NCI-H146 (cell line): Measurements from ENCODE around the gene TTC34.

Experiments used
- DNase-seq: peaks from one replicate; lab custom pipeline; 2025; lab: John Stamatoyannopoulos, UW

Gene TTC34

DNA sequence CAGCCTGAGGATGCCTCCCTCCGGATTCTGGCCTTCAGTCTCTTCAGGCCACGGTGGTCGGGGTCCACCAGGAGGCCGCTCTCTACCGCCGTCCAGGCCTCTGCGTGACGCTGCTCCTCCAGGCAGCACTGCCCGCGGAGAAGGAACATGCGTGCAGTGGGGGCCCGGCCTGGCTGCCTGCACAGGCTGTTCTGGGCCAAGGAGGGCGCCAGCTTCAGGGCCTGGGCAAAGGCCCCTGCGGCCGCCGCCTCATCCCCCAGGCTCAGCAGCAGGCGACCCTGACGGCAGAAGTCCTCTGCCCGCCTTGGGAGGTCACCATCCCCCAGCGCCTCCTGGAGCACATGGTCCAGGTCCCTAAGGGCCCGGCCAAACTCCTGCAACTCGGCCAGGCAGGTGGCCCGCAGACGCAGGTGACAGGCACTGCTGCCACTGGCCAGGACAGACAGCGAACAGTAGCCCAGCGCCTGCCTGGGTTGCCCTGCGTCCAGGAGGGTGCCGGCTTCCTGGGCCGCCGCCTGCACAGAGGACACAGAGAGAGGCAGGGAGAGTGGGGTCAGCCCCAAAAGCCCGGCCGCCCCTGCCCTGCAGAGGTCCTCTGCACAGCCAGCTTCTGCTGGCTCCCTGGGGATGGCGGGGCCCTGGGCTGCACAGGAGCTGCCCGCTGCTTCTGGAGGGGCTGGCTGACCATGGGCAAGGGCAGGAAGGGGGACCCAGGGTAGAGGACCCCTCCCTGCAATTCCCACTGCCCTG, 159.9 kb downstream of the TTC34 start:
- no peak for DNase-seq

DNA sequence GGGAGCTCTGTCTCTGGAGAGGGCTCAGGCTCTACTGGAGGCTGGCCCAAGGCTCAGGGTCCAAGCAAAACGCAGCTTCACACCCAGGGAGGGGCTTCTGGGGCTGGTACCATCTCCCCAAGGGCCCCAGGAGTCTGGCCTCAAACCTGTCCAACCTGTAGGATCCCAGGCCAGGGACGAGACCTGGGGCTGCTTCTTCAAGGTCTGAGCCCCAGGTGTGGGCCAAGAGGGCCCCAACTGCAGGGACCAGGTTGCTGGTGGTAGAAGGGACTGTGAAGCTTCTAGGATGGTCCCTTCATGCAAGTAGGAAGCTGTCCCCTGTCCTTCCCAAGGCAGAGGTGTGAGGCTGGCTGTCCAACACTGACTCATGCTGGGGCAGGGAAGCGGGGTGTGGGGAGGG, 160.9 kb downstream of the TTC34 start:
- DNase-seq = no peak

DNA sequence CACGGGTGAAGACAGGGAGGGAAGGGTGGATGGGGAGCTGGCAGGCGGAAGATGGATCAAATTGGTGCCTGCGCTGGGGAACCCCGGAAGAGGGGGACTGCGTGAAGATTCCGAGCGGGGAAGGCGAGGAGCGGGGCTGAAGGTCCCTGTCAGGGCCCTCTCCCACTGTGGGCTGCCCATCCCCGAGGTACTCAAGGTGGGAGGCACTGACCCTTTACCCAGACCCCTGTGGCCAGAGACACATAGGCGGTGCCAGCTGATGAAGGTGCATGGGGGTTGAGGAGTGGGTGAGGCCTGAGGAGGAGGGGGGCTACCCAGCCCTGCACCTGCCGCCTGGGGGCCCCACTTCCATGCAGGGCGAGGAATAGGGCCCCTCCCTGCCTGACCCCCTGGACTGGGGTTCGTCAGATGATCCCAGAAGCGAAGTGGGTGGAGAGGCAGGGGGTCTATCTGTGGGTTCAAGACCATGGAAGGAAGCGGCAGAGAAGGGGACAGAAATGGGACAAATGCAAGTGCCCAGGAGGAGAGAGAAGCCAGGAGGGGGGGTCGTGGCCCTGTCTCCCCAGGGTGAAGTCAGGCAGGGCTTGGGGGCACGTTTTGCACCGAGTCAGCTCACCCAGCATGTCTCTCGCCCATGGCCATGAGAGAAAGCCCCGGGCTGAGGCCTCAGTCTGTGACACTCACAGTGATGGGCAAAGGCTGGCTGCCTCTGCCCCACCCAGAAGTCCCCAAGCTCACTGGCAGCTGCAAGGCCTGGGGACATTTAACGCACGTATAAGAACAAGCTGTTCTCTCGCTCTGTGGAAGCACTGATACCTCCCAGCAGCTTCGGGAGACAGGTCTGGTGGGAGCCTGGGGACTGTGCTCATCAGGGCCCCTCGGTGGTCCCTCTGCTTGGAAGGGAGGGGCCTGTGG, 161.6 kb downstream of the TTC34 start:
- no peak for DNase-seq

DNA sequence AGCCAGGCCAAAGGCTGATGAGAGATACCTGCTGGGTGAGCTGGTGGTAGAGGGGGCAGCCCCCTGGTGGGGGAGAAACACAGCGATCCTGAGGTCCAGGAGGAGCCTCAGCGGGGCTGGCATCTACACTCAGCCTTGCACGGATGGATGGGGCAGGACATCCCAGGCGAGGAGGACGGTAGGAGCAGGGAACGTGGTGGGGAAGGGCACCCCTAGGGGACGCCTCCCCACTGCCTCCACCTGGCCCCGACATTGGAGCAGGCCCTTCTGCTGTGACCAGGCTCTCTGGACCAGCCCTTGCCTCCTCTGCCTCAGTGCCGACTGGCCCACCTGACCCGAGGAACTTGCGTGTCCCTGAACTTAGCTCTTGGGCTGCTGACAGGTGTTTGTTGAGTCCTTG, 162.3 kb downstream of the TTC34 start:
- no peak for DNase-seq

DNA sequence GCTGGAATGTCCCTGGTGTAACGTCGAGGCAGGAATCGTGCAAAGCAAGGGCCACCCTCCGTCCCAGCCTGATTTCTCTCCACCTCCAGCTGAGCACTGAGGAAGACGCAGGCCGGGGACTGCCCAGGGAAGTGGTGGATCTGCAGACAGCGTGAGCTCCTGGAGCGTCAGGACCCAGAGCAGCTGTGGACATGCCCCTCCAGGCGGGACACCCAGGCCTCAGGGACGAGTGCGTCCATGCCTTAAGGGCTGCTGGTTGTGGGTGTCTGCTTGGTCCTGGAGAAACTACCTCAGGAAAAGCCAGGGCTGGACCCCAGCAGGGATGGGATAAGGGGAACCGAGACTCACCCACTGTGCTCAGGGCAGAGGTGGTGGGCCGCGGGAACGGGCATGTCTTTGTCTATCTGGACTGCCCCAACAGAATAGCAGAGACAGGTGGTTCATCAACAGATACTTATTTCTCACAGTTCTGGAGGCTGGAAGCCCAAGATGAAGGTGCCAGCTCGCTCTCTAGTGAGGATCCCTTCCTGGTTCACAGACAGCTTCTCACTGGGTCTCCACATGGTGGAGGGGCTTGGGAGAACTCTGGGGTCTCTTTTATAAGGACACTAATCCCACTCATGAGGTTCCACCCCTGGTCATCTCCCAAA, 162.9 kb downstream of the TTC34 start:
- DNase-seq = no peak

DNA sequence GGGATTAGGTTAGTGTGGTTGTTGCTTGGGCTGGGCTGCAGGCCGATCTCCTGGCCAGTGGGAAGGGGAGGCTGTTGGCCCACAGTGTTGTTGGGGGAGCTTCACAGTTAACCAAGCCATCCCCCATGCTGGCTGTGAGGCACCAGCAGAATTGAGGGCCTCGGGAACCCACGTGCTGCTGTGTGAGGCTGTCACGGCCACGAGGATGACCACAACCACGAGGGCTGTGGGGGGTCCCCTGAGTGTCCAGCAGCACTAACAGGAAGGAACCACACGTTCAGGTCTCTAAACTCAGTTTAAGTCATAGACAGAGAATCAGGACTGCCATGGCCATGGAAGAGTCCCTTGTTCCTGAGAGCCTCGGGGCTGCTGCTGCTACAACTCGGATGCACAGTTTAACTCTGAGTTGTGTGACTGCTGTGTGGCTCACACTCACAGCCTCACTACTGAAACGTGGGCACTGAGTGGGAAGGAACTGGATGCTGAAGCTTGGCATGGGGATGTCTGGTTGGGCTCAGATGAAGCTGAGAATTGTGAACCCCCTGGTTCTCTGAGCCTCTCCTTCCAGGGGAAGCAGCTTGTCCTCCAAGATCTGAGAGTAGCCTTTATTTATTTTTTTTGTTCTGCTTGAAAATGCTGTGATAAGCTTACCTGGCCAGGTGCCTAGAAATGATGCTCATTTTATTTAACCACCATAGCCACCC, 163.9 kb downstream of the TTC34 start:
- no peak for DNase-seq

GRCh38 chr1:2636733-2637132, 164.8 kb downstream of the TTC34 start:
- DNase-seq = no peak

DNA sequence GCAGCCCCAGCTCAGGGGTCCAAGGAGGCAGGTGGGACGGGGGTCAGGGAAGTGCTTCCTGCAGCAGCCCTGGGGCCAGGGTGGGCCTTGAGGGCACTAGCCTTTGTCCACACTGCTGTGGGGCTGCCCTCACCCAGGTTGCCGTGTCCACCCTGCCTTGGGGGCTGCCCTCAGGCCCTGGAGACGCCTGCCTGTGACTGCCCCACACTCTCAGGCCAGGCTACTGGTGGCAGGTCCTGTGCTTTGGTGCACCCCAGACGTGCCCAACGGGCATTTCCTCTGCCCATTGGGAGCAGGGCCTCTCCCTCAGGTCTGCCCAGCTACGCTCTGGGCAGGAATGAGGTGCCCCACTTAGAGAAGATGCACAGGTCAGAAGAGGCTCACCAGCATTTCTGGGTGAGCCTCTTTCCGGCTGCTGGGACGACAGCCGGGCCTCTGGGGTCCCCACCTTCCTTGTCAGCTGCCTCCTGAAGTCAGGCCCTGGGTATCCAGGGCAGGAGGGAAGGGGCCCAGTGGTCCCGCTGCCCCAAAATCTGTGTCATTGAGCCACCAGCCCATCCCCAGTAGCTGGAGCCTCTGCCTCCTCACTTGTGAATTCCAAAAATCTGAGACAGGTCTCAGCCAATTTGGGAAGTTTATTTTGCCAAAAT, 166.0 kb downstream of the TTC34 start:
- no peak for DNase-seq

DNA sequence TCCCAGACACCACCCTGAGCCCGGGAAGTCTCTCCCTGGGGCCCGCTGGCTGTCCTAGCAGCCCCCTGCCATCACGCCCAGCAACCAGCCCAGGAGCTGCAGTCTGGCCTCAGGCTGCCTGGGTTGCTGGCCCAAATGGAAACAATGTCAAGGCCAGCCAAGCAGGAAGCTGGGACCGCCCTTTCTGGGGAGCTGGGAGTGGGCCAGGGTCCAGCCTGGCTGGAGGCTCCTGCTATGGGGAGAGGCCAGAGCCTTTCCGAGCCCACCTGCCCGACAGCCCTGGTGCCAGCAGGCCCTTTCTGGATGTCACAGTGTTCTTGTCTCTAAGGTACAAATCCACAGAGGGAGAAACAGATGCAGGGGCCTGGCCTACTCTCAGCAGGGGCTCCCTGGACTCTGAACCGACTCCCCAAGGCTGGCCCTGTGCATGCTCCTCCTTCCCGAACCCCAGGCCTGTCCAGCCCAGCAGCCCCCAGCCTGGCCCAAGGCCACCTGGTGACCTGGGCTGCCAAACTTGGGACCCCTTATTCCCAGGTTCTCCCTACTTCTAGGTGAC, 167.5 kb downstream of the TTC34 start:
- DNase-seq = no peak

DNA sequence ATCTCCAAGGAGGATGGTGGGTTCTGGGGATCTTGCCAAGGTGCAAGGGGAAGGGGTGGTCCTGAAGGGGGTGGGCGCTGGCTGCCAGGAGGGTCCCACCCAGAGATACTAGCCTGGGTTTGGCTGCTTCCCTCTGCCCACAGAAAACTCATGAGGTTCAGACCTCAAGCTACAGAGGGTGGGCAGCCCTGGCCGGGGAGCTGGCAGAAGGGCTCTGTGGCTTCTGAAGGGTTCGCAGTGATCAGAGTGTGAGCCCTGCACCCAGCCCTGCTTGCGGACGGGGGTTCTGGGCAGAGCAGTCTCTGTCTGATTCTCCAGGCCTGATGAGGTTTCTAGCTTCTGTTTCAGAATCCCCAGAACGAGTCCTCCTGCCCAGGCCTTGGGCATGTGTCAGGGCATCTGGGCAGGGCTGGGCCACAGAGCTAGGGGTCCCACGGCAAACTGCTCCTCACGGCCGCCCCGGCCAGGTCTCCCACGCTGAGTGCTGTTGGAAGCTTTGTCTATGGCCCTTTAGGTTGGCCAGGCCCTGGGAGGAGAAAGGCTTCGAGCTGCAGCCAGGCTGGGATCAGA, 168.0 kb downstream of the TTC34 start:
- DNase-seq = no peak

DNA sequence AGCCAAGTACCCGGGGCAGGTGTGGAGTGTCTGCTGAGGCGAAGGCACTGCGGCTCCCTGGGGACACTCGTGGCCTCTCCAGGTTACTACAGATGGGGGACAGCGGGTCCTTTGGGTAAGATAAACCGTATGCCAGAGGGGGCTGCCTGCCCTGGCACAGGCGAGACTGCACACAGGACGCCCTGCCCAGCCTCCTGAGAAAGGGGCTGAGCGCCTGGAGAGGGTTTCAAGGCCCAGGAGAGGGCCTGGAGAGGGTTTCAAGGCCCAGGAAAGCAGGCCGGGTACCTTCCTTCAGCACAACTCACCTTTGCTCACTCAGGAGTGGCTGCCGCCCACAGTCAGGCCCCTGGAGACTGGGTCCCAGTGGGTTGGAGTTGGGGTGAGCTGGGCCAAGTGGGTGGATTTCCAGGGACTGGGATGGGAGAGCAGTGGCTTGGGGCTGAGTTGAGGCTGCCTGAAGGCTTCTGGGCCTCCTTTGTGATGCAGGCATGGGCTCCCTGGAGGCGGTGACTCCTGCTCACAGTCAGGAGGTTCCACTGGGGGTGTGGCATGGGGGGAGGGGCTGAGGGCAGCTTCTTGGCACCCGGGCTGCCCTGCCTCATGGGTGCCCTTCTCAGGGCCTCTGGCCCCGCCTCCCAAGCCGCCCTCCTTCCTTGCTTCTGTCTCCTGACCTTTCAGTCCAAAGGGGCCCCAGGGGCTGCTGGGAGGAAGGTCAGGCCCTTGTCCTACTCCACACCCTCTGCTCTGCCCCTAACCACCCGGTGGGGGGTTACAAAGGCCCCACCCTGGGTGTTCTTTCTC, 168.7 kb downstream of the TTC34 start, which contains the start of gene MMEL1:
TSS of gene MMEL1 (minus strand) at position 456 of the 801 bp plus-strand sequence. CDS start 3,532 bp downstream, outside the sequence.
- no peak for DNase-seq

- no peak for DNase-seq
Measured at GRCh38 chr1:2632051-2632430, 169.5 kb downstream of the TTC34 start.

DNA sequence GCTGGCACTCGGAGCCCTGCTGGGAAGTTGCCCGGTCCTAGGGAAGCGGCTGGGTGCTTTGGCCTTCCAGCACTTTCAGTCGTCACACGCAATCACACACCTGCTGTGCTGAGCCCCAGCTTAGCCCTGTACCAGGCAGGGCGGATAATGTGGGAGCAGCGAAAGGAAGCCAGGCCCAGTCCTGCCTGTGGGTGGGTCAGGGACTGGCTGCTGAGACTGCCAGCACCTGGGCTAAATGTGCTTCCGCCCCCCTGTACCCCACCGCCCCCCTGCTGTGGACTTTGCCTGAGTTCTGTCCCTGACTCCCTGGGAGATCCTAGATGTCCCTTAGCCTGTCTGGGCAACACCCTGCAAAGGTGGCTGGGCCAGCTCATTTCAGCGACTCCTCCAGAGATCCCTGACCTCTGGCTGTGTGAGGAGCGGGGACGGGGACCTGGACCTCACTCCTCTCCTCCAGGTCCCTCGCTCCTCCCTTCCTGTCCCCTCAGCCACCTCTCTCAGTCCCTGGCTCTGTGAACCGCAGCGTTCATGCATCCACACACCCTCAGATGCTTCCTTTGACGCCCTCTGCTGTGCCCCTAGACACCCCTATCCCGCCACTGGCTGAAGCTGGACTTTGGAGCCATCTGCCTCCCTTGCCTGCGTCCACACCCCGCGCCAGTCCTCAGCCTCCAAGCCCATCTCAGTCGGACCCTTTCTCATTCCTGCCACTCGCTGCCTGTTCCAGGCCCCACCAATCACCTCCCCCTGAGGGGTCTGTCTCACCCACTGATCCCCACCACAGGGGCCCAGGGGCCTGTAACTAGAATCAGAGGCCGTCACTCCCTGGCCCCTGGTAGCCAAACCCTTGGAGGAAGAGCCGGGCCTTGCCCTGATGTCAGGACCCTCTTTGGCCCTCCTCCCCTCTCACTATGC, 170.1 kb downstream of the TTC34 start:
- no peak for DNase-seq

- DNase-seq = no peak
Measured at GRCh38 chr1:2630498-2631135, 170.9 kb downstream of the TTC34 start.

DNA sequence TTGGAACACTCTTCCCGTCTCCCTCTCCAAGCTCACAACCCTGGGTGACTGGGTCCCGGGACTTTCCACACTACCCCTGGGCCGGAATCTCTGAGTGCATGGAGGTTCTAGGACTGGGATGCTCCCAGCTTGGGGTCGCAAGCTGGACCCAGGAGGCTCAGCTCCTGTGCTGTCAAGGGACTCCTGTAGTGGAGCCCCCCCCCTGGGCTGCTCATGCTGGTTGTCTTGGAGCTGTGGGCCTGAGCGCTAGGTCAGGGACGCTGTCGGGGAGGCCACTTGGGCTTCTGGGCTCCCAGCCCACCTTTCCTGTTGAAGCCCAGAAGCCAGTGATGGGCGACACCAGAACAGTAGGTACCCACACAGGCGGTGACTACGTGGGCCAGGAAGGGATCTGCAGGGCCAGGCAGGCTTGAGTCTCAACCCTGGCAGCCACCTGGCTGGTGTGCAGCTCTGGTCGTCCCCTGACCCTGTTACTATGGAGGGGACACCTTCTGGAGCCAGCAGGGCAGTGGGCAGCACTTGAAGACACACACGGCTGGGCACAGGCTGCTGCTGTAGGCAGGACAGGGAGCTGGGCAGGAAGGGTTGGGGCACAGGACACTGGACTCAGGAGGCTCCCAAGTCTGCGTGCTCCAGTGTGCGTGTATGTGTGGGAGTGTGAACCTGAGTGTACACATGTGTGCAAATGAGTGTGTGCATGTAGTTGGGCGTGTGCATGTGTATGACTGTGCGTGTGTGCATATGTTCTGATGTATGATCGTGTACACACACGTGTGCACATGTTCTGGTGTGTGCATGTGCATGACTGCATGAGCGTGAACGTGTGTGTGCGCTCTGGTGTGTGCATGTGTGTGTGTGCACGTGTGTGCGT, 171.6 kb downstream of the TTC34 start:
- no peak for DNase-seq

GRCh38 chr1:2628933-2629626, 172.4 kb downstream of the TTC34 start:
- no peak for DNase-seq
